Measurements from ENCODE around the gene OR2AE1.

The OR2AE1 gene

GRCh38 chr7:99860281-99861127 lies 16.3 kb downstream of the OR2AE1 start:
- in situ Hi-C loops (cut with MboI; ENCODE audit: low sequenced_read_pairs) = no loop called here

- in situ Hi-C loops (cut with MboI; ENCODE audit: low sequenced_read_pairs) = no loop called here
Observed at GRCh38 chr7:99855236-99855635, 21.6 kb downstream of the OR2AE1 start.

GRCh38 chr7:99848420-99849216 lies 28.2 kb downstream of the OR2AE1 start:
- in situ Hi-C loops (cut with MboI; ENCODE audit: low sequenced_read_pairs) = no loop called here

GRCh38 chr7:99844328-99844727 lies 32.5 kb downstream of the OR2AE1 start:
- in situ Hi-C loops (cut with MboI; ENCODE audit: low sequenced_read_pairs) = no loop called here

GRCh38 chr7:99843808-99844207 lies 33.0 kb downstream of the OR2AE1 start:
- in situ Hi-C loops (cut with MboI; ENCODE audit: low sequenced_read_pairs) = no loop called here

GRCh38 chr7:99842926-99843325 lies 33.9 kb downstream of the OR2AE1 start:
- in situ Hi-C loops (cut with MboI; ENCODE audit: low sequenced_read_pairs) = no loop called here

GRCh38 chr7:99840136-99840869 lies 36.5 kb downstream of the OR2AE1 start:
- in situ Hi-C loops (cut with MboI; ENCODE audit: low sequenced_read_pairs) = no loop called here

GRCh38 chr7:99839287-99840021 lies 37.4 kb downstream of the OR2AE1 start:
- in situ Hi-C loops (cut with MboI; ENCODE audit: low sequenced_read_pairs) = no loop called here

GRCh38 chr7:99837649-99838361 lies 39.0 kb downstream of the OR2AE1 start:
- in situ Hi-C loops (cut with MboI; ENCODE audit: low sequenced_read_pairs) = no loop called here

- in situ Hi-C loops (cut with MboI; ENCODE audit: low sequenced_read_pairs) = no loop called here
Observed at GRCh38 chr7:99835189-99835588, 41.6 kb downstream of the OR2AE1 start.

GRCh38 chr7:99834382-99834781 lies 42.5 kb downstream of the OR2AE1 start:
- in situ Hi-C loops (cut with MboI; ENCODE audit: low sequenced_read_pairs) = no loop called here

- in situ Hi-C loops (cut with MboI; ENCODE audit: low sequenced_read_pairs) = no loop called here
Observed at GRCh38 chr7:99833289-99833877, 43.5 kb downstream of the OR2AE1 start.

- in situ Hi-C loops (cut with MboI; ENCODE audit: low sequenced_read_pairs) = no loop called here
Observed at GRCh38 chr7:99831595-99831994, 45.2 kb downstream of the OR2AE1 start.

GRCh38 chr7:99829524-99830160 lies 47.2 kb downstream of the OR2AE1 start:
- in situ Hi-C loops (cut with MboI; ENCODE audit: low sequenced_read_pairs) = no loop called here

- in situ Hi-C loops (cut with MboI; ENCODE audit: low sequenced_read_pairs) = no loop called here
Observed at GRCh38 chr7:99828811-99829210, 48.0 kb downstream of the OR2AE1 start.

- in situ Hi-C loops (cut with MboI; ENCODE audit: low sequenced_read_pairs) = no loop called here
Observed at GRCh38 chr7:99827040-99827778, 49.6 kb downstream of the OR2AE1 start.
